ENCODE data around the gene PCGF5. TPM values are rescaled to one million over a fixed set of nuclear protein-coding genes. Genes with fewer than 3 reads are reported as not detected.
A peak's percentile ranks its signal among the peaks of the same experiment; 100 is the strongest.

Gene PCGF5
- total and polyA plus RNA-seq, 4 donors: 18.9 to 55.5 (median 32.2) TPM

GRCh38 chr10:91211675-91212074 lies 8.8 kb upstream of the PCGF5 start:
- H3K9ac ChIP-seq (ENCODE audit: low read depth in 1 of 2, low read length in 2 of 2): no peak overlapping the region
- WGBS: 81% methylated on average over 2 of the region's 2 CpGs
- no peak for TF ChIP-seq GABPA (IDR thresholded peaks at IDR 0.05 in 1 of 2, conservative IDR thresholded peaks at IDR 0.05 in 1 of 2)
- TF ChIP-seq FOXA1 (IDR thresholded peaks at IDR 0.05): no peak
- TF ChIP-seq HNF4A (conservative IDR thresholded peaks at IDR 0.05): no peak
- no peaks in the 10 kb centered on the region for H3K36me3 ChIP-seq (ENCODE audit: control insufficient read depth in 4 of 4, insufficient read depth in 3 of 4, low read depth in 1 of 4, low read length in 3 of 4)
- no peak overlapping the region for H3K27ac ChIP-seq (ENCODE audit: low read depth in 1 of 2, low read length in 2 of 2)
- no peaks in the 10 kb centered on the region for H3K9me3 ChIP-seq (ENCODE audit: control insufficient read depth in 4 of 4, low read length in 3 of 4)
- no peak overlapping the region for H3K4me3 ChIP-seq (ENCODE audit: low read depth in 1 of 3, low read length in 3 of 3)
- peaks cover 0 to 6% (median 0%) of the 10 kb centered on the region in 4 donors for H3K4me1 ChIP-seq (ENCODE audit: control insufficient read depth in 4 of 4, insufficient read depth in 4 of 4, low read length in 3 of 4)
- no peak for DNase-seq (ENCODE audit: low spot score)
- H3K27me3 ChIP-seq (ENCODE audit: control insufficient read depth in 4 of 4, insufficient read depth in 4 of 4, low read length in 3 of 4): no peaks in the 10 kb centered on the region

- no peaks in the 10 kb centered on the region for H3K9me3 ChIP-seq (ENCODE audit: control insufficient read depth in 4 of 4, low read length in 3 of 4)
- 91% methylated on average over 2 of the region's 2 CpGs for WGBS
- TF ChIP-seq ATF3 (IDR thresholded peaks at IDR 0.05) (no peak), HNF4A (conservative IDR thresholded peaks at IDR 0.05) (no peak)
- no peaks in the 10 kb centered on the region for H3K27me3 ChIP-seq (ENCODE audit: control insufficient read depth in 4 of 4, insufficient read depth in 4 of 4, low read length in 3 of 4)
- H3K9ac ChIP-seq (ENCODE audit: low read depth in 1 of 2, low read length in 2 of 2): no peak overlapping the region
- peaks cover 0 to 16% (median 8%) of the 10 kb centered on the region in 4 donors for H3K4me1 ChIP-seq (ENCODE audit: control insufficient read depth in 4 of 4, insufficient read depth in 4 of 4, low read length in 3 of 4)
- H3K4me3 ChIP-seq (ENCODE audit: low read depth in 1 of 3, low read length in 3 of 3): no peak overlapping the region
- no peak for DNase-seq (ENCODE audit: low spot score)
- no peak overlapping the region for H3K27ac ChIP-seq (ENCODE audit: low read depth in 1 of 2, low read length in 2 of 2)
- H3K36me3 ChIP-seq (ENCODE audit: control insufficient read depth in 4 of 4, insufficient read depth in 3 of 4, low read depth in 1 of 4, low read length in 3 of 4): no peaks in the 10 kb centered on the region
Measured at GRCh38 chr10:91214911-91215310, 5.6 kb upstream of the PCGF5 start.

- Histone ChIP-seq H3K27me3 (ENCODE audit: control insufficient read depth in 4 of 4, insufficient read depth in 4 of 4, low read length in 3 of 4) (no peaks in the 10 kb centered on the region), H3K4me3 (ENCODE audit: low read depth in 1 of 3, low read length in 3 of 3) (no peak overlapping the region), H3K4me1 (ENCODE audit: control insufficient read depth in 4 of 4, insufficient read depth in 4 of 4, low read length in 3 of 4) (peaks cover 0 to 20% (median 12%) of the 10 kb centered on the region in 4 donors), H3K9me3 (ENCODE audit: control insufficient read depth in 4 of 4, low read length in 3 of 4) (no peaks in the 10 kb centered on the region), H3K36me3 (ENCODE audit: control insufficient read depth in 4 of 4, insufficient read depth in 3 of 4, low read depth in 1 of 4, low read length in 3 of 4) (no peaks in the 10 kb centered on the region), H3K27ac (ENCODE audit: low read depth in 1 of 2, low read length in 2 of 2) (no peak overlapping the region), H3K9ac (ENCODE audit: low read depth in 1 of 2, low read length in 2 of 2) (no peak overlapping the region)
- DNase-seq (ENCODE audit: low spot score): no peak
- no peak for TF ChIP-seq HNF4G (IDR thresholded peaks at IDR 0.05)
- TF ChIP-seq SP1 (IDR thresholded peaks at IDR 0.05): no peak
- TF ChIP-seq TAF1 (conservative IDR thresholded peaks at IDR 0.05): no peak
- 87% methylated on average over 2 of the region's 2 CpGs for WGBS
Measured at GRCh38 chr10:91215384-91215783, 5.1 kb upstream of the PCGF5 start.

- DNase-seq (ENCODE audit: low spot score): no peak
- H3K4me1 ChIP-seq (ENCODE audit: control insufficient read depth in 4 of 4, insufficient read depth in 4 of 4, low read length in 3 of 4): peaks cover 0 to 46% (median 17%) of the 10 kb centered on the region in 4 donors
- peak overlapping the region; percentile 56 to 88 (median 70) for H3K4me3 ChIP-seq (ENCODE audit: low read depth in 1 of 3, low read length in 3 of 3)
- H3K27ac ChIP-seq (ENCODE audit: low read depth in 1 of 2, low read length in 2 of 2): peak overlapping the region; percentile 70 to 78
- 27% methylated on average over 8 of the region's 8 CpGs for WGBS
- H3K36me3 ChIP-seq (ENCODE audit: control insufficient read depth in 4 of 4, insufficient read depth in 3 of 4, low read depth in 1 of 4, low read length in 3 of 4): peaks cover 0 to 2% (median 0%) of the 10 kb centered on the region in 4 donors
- no peaks in the 10 kb centered on the region for H3K27me3 ChIP-seq (ENCODE audit: control insufficient read depth in 4 of 4, insufficient read depth in 4 of 4, low read length in 3 of 4)
- H3K9me3 ChIP-seq (ENCODE audit: control insufficient read depth in 4 of 4, low read length in 3 of 4): no peaks in the 10 kb centered on the region
- peak overlapping the region in 1 of 2 donors; percentile 36 for H3K9ac ChIP-seq (ENCODE audit: low read depth in 1 of 2, low read length in 2 of 2)
- TF ChIP-seq CTCF (IDR thresholded peaks at IDR 0.05; ENCODE audit: low read depth, low read length, missing input control) (no peak), FOXA1 (IDR thresholded peaks at IDR 0.05) (no peak), ZBTB33 (IDR thresholded peaks at IDR 0.05) (no peak), HNF4G (IDR thresholded peaks at IDR 0.05) (peak; percentile 23), RAD21 (IDR thresholded peaks at IDR 0.05) (no peak), EGR1 (IDR thresholded peaks at IDR 0.05; ENCODE audit: low read depth in 2 of 2) (no peak), ATF3 (IDR thresholded peaks at IDR 0.05) (no peak), RXRA (IDR thresholded peaks at IDR 0.05) (peak in 1 of 2 donors; percentile 10), HNF4A (conservative IDR thresholded peaks at IDR 0.05) (peak; percentile 61 to 81), REST (IDR thresholded peaks at IDR 0.05) (no peak)
Measured at GRCh38 chr10:91219371-91220193, 881 bp upstream of the PCGF5 start.

All from liver (tissue), 9 donors.